Astrocyte of the cerebellum (primary cell): ENCODE results near the gene DRGX.

ENCODE experiments used
- DNase-seq: peaks from one replicate; pipeline ENCODE4 v3.0.0-alpha.2; 2011; ENCODE audit warnings: low read depth
- H3K4me3 ChIP-seq: 2 replicates; pipeline ENCODE4 v1.5.1; 2011; ENCODE audit warnings: mild to moderate bottlenecking, low read depth, low read length, moderate library complexity
- CTCF ChIP-seq: IDR thresholded peaks from 2 replicates; pipeline ENCODE4 v1.5.1; 2012; ENCODE audit warnings: low read length, low read depth, moderate library complexity, mild to moderate bottlenecking; ENCODE audit errors: missing control alignments
- in situ Hi-C: cut with HindIII; loops from 2 replicates; pipeline ENCODE4 v1.10.0; 2017; ENCODE audit warnings: low sequenced_read_pairs

The DRGX gene

DNA sequence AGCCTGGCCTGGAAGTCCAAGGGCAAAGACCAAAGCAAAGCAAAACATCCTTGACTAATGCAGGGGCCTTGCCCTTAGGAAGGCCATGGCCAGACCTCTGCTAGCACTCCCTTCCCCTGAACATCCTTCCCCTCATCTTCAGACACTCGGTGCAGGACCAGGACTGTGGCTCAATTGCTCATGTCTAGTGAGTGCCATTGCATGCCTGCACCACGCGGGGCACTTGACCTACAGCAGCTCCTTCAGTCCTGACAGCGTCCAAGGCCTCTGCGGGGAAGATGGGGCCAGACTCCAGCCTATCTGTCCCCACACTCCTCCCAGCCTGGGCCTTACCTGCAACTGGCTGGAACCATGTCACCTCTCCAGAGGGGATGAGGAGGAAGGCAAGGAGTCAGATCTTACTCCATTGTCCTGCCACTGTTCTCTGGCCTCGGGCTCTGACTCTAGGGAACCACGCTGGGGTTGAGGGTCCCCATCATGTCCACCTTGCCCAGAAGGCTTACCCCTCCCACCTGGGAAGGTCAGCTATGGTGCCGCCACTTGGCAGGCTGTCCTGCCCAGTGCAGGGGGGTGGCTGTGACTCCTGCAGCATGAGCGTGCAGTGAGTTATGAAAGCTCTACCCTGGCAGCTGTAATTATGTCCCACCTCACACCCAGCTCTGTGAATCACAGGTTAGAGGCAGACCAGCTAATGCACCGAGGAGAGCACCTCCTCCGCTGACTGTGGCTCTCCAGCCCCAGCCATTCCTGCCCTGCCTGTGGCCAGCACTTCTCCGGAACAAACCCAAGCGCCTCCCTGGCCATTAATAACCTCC is 16.1 kb downstream of the DRGX start:
- DNase-seq, result no peak
- peak; percentile 14 for TF ChIP-seq CTCF
- in situ Hi-C loops, result loop anchor here (5.0 kb wide), 1 partner anchor 38 kb away; no protein-coding TSS in a partner anchor
- no peak overlapping the region for H3K4me3 ChIP-seq

DNA sequence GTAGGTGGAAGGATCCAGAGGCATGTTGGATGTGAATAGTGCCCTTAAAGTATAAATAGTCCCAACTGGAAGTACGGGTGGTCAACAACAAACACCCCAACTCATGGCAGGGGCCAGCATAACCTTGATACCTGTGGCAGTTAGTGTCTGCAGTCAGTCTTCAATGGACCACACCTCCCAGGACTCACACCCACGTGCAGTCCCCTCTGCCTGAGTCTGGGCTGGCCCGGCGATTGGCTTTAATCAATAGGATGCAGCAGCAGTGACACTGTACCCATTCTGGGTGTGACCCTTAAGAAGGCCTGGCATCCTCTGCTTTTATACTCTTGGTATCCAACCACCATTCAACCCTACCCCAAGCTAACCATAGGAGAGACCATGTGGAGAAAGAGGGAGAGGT is 18.6 kb downstream of the DRGX start:
- no peak overlapping the region for H3K4me3 ChIP-seq
- DNase-seq, result no peak
- in situ Hi-C loops, result loop anchor here (5.0 kb wide), 1 partner anchor 35 kb away; no protein-coding TSS in a partner anchor
- TF ChIP-seq CTCF, result no peak

DNA sequence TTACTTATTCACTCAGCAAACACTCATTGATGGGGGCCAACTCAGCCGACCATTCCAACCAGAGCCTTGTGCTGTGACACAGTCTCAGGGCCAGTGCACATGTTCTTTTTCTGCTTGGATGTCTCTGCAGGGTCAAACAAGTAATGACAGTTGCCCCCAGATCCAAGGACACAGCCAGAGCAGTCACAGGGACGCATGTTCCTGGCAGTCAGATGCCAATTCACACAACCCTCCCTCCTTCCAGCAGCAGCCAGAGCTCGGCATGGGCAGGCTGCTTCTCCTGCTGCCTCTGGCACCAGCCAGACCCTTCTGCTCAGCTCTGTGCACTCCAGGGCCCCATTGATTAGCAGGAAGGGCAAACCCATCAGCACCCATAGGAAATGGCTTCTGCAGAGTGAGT is 20.3 kb downstream of the DRGX start:
- in situ Hi-C loops, result loop anchor here (5.0 kb wide), 1 partner anchor 33 kb away; no protein-coding TSS in a partner anchor
- no peak overlapping the region for H3K4me3 ChIP-seq
- DNase-seq, result no peak
- TF ChIP-seq CTCF, result no peak

DNA sequence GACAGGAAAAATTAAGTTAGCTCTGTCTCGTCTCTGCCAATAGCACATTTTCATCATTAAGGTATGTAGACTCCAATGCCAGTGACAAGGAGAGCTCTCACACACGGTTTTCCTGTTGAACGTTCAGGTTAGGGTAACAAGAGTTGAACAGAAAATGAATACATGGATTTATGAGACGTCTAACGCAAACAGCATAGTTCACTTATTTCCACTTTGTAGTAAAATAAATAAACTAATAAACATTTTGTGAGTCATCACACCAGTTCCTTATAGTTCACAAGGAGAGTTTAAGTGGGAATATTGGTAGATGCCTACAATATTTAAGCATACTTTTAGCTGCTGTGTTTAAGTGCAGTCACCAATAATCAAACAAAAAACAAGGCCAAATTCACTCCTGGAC is 21.1 kb downstream of the DRGX start:
- DNase-seq, result no peak
- TF ChIP-seq CTCF, result no peak
- in situ Hi-C loops, result loop anchor here (5.0 kb wide), 1 partner anchor 32 kb away; no protein-coding TSS in a partner anchor

GRCh38 chr10:49373361-49373760 is 22.5 kb downstream of the DRGX start:
- no peak overlapping the region for H3K4me3 ChIP-seq
- in situ Hi-C loops, result no loop called here
- no peak for DNase-seq
- no peak for TF ChIP-seq CTCF

More for the DNA sequence above, 21.1 kb downstream of the DRGX start:
- H3K4me3 ChIP-seq, result no peak overlapping the region

GRCh38 chr10:49371967-49372366 is 23.9 kb downstream of the DRGX start:
- DNase-seq, result no peak
- no peak for TF ChIP-seq CTCF
- in situ Hi-C loops, result no loop called here
- no peak overlapping the region for H3K4me3 ChIP-seq
